NCI-H1694 treated with DMSO at 0.1 percent for 48 hours (cell line): ENCODE results near the gene GSTO1.

ENCODE experiments used
- DNase-seq: peaks from one replicate; lab custom pipeline; 2025; lab: John Stamatoyannopoulos, UW

Gene GSTO1

GRCh38 chr10:104303594-104304355 lies 49.1 kb downstream of the GSTO1 start:
- DNase-seq = no peak

- no peak for DNase-seq
Observed at GRCh38 chr10:104304356-104304745, 49.7 kb downstream of the GSTO1 start.

- DNase-seq = no peak
Observed at GRCh38 chr10:104304927-104305326, 50.2 kb downstream of the GSTO1 start.

- DNase-seq = no peak
Observed at GRCh38 chr10:104306897-104307296, 52.2 kb downstream of the GSTO1 start.

- no peak for DNase-seq
Observed at GRCh38 chr10:104307576-104308438, 53.1 kb downstream of the GSTO1 start.

GRCh38 chr10:104308439-104308903 lies 53.8 kb downstream of the GSTO1 start:
- no peak for DNase-seq

- DNase-seq = no peak
Observed at GRCh38 chr10:104309980-104310978, 55.6 kb downstream of the GSTO1 start.

GRCh38 chr10:104311184-104311720 lies 56.6 kb downstream of the GSTO1 start:
- no peak for DNase-seq

- no peak for DNase-seq
Observed at GRCh38 chr10:104314591-104315485, 60.1 kb downstream of the GSTO1 start.

GRCh38 chr10:104315486-104315921 lies 60.8 kb downstream of the GSTO1 start:
- no peak for DNase-seq

GRCh38 chr10:104316321-104317099 lies 61.8 kb downstream of the GSTO1 start:
- no peak for DNase-seq
